Neural cell (in vitro differentiated cells): Measurements from ENCODE around the gene STAT5B. TPM values are rescaled to one million over a fixed set of nuclear protein-coding genes. Genes with fewer than 3 reads are reported as not detected.

Experiments
- H2AFZ ChIP-seq: fragments of 200-600, 300-800 bp; sonication (generic), shearing (Covaris generic); 2 replicates; pipeline ENCODE4 v1.6.0; 2014; ENCODE audit warnings: low read depth, mild to moderate bottlenecking, antibody characterized with exemption, low read length, moderate library complexity
- H3F3A ChIP-seq: fragments of 200-600 bp; shearing (Covaris generic); 2 replicates; pipeline ENCODE4 v1.6.1; 2016; ENCODE audit warnings: mild to moderate bottlenecking, moderate library complexity, mixed read lengths, antibody characterized with exemption, low read length; ENCODE audit not compliant: insufficient read depth, poor library complexity, severe bottlenecking
- H3K27ac ChIP-seq: fragments of 200-600, 300-800 bp; sonication (generic), shearing (Covaris generic); 2 replicates; pipeline ENCODE4 v1.5.1; 2014; ENCODE audit warnings: mild to moderate bottlenecking, low read length, moderate library complexity
- H3K27me3 ChIP-seq: fragments of 300-800, 200-600 bp; sonication (generic), shearing (Covaris generic); 2 replicates; pipeline ENCODE4 v1.6.0; 2014; ENCODE audit warnings: mild to moderate bottlenecking, low read depth, low read length, moderate library complexity; ENCODE audit not compliant: insufficient read depth
- H3K36me3 ChIP-seq: fragments of 300-800, 200-600 bp; sonication (generic), shearing (Covaris generic); 2 replicates; pipeline ENCODE4 v1.5.1; 2014; ENCODE audit warnings: mild to moderate bottlenecking, antibody characterized with exemption, low read length, moderate library complexity; ENCODE audit not compliant: insufficient read depth
- H3K4me2 ChIP-seq: fragments of 300-800, 200-600 bp; sonication (generic), shearing (Covaris generic); 2 replicates; pipeline ENCODE4 v1.6.0; 2014; ENCODE audit warnings: mild to moderate bottlenecking, low read length
- H3K4me3 ChIP-seq: fragments of 300-800, 200-600 bp; sonication (generic), shearing (Covaris generic); 2 replicates; pipeline ENCODE4 v1.5.1; 2014; ENCODE audit warnings: mild to moderate bottlenecking, low read length, moderate library complexity
- H3K79me2 ChIP-seq: fragments of 200-600 bp; shearing (Covaris generic); replicated peaks from 2 replicates; pipeline ENCODE4 v1.6.0; 2014; ENCODE audit warnings: mild to moderate bottlenecking, low read length, moderate library complexity; ENCODE audit not compliant: insufficient read depth
- H3K9ac ChIP-seq: fragments of 300-800, 200-600 bp; sonication (generic), shearing (Covaris generic); 2 replicates; pipeline ENCODE4 v1.6.1; 2016; ENCODE audit warnings: mild to moderate bottlenecking, low read length, mixed read lengths
- H3K9me2 ChIP-seq: fragments of 200-600 bp; shearing (Covaris generic); 2 replicates; pipeline ENCODE4 v1.6.1; 2016; ENCODE audit warnings: mild to moderate bottlenecking, low read length, mixed read lengths; ENCODE audit not compliant: insufficient read depth
- H3K9me3 ChIP-seq: fragments of 200-600, 300-800 bp; sonication (generic), shearing (Covaris generic); 2 replicates; pipeline ENCODE4 v1.6.1; 2016; ENCODE audit warnings: mild to moderate bottlenecking, mixed run types, low read length, moderate library complexity, mixed read lengths
- H4K20me1 ChIP-seq: fragments of 200-600 bp; shearing (Covaris generic); 2 replicates; pipeline ENCODE4 v1.6.1; 2016; ENCODE audit warnings: mild to moderate bottlenecking, mixed run types; ENCODE audit not compliant: insufficient read depth
- EP300 ChIP-seq: fragments of 450-650 bp; conservative IDR thresholded peaks from 2 replicates; pipeline ENCODE4 v1.6.1; 2014; ENCODE audit warnings: antibody characterized with exemption, mild to moderate bottlenecking, moderate library complexity; ENCODE audit not compliant: poor library complexity, severe bottlenecking
- EZH2 ChIP-seq: fragments of 200-600, 300-800 bp; shearing (Covaris generic), sonication (generic); IDR thresholded peaks from 2 replicates; pipeline ENCODE4 v1.6.1; 2014; ENCODE audit warnings: antibody characterized with exemption, low read length, borderline replicate concordance, mild to moderate bottlenecking; ENCODE audit not compliant: insufficient read depth, poor library complexity, severe bottlenecking
- MXI1 ChIP-seq: fragments of 450-650 bp; conservative IDR thresholded peaks from 2 replicates; pipeline ENCODE4 v1.6.1; 2014; ENCODE audit warnings: antibody characterized with exemption, mild to moderate bottlenecking; ENCODE audit not compliant: poor library complexity, severe bottlenecking
- POLR2AphosphoS5 ChIP-seq: IDR thresholded peaks from 2 replicates; pipeline ENCODE4 v1.6.1; 2012
- RAD21 ChIP-seq: fragments of 450-650 bp; conservative IDR thresholded peaks from 2 replicates; pipeline ENCODE4 v1.6.1; 2014; ENCODE audit warnings: antibody characterized with exemption, mild to moderate bottlenecking, moderate library complexity
- SMC3 ChIP-seq: fragments of 450-650 bp; conservative IDR thresholded peaks from 2 replicates; pipeline ENCODE4 v1.6.1; 2014; ENCODE audit warnings: antibody characterized with exemption, mild to moderate bottlenecking, moderate library complexity; ENCODE audit not compliant: poor library complexity
- TAF1 ChIP-seq: IDR thresholded peaks from 2 replicates; pipeline ENCODE4 v1.6.1; 2012; ENCODE audit warnings: low read depth
- polyA plus RNA-seq: library from polyadenylated mRNA; depleted of rRNA; stranded (reverse); fragments of >200 nt; gene quantifications from 2 replicates; pipeline ENCODE4 v1.2.3, GENCODE V29; 2014
- TF ChIP-seq, protein P1 (sequence below): fragments of 450-650 bp; IDR thresholded peaks from 2 replicates; pipeline ENCODE4 v1.5.1; 2014; ENCODE audit warnings: antibody characterized with exemption, mild to moderate bottlenecking, moderate library complexity; ENCODE audit not compliant: poor library complexity, severe bottlenecking
- TF ChIP-seq, protein P2 (sequence below): IDR thresholded peaks from 2 replicates; pipeline ENCODE4 v1.6.1; 2012; ENCODE audit warnings: borderline replicate concordance

Gene STAT5B
- polyA plus RNA-seq, 1 donor from 2014 or later: 47.4 TPM

DNA sequence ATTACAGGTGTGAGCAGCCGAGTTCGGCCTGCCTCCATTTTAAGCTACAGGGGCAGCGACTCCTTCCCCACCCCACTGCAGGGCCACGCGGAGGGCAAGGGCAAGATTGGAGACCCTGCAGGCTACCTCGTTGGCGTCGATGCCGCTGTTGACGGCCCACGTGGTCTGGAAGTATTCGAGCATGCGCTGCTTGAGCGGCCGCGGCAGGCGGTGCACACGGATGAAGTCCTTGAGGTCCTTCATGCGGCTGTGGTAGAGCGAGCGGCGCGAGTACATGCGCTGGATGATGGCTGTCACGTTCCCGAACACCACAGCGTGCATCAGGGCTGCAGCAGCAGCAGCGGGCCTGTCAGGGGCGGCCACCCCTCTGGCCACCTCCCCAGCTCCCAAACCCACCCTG, 106.8 kb downstream of the STAT5B start:
- Histone ChIP-seq H3K4me3 (no peak overlapping the region), H3K27me3 (no peaks in the 10 kb centered on the region), H3K9me2 (no peaks in the 10 kb centered on the region), H3K27ac (no peak overlapping the region), H3K79me2 (no peaks in the 10 kb centered on the region), H4K20me1 (no peaks in the 10 kb centered on the region), H3K4me2 (no peak overlapping the region), H3K9me3 (no peaks in the 10 kb centered on the region), H3F3A (no peaks in the 10 kb centered on the region), H3K9ac (no peak overlapping the region), H2AFZ (no peak overlapping the region), H3K36me3 (no peaks in the 10 kb centered on the region)
- TF ChIP-seq, protein P1, sequence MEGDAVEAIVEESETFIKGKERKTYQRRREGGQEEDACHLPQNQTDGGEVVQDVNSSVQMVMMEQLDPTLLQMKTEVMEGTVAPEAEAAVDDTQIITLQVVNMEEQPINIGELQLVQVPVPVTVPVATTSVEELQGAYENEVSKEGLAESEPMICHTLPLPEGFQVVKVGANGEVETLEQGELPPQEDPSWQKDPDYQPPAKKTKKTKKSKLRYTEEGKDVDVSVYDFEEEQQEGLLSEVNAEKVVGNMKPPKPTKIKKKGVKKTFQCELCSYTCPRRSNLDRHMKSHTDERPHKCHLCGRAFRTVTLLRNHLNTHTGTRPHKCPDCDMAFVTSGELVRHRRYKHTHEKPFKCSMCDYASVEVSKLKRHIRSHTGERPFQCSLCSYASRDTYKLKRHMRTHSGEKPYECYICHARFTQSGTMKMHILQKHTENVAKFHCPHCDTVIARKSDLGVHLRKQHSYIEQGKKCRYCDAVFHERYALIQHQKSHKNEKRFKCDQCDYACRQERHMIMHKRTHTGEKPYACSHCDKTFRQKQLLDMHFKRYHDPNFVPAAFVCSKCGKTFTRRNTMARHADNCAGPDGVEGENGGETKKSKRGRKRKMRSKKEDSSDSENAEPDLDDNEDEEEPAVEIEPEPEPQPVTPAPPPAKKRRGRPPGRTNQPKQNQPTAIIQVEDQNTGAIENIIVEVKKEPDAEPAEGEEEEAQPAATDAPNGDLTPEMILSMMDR: no peak
- TF ChIP-seq TAF1 (no peak), SMC3 (no peak), RAD21 (no peak), EZH2 (no peak), EP300 (no peak), MXI1 (no peak), POLR2AphosphoS5 (no peak)
- TF ChIP-seq, protein P2, sequence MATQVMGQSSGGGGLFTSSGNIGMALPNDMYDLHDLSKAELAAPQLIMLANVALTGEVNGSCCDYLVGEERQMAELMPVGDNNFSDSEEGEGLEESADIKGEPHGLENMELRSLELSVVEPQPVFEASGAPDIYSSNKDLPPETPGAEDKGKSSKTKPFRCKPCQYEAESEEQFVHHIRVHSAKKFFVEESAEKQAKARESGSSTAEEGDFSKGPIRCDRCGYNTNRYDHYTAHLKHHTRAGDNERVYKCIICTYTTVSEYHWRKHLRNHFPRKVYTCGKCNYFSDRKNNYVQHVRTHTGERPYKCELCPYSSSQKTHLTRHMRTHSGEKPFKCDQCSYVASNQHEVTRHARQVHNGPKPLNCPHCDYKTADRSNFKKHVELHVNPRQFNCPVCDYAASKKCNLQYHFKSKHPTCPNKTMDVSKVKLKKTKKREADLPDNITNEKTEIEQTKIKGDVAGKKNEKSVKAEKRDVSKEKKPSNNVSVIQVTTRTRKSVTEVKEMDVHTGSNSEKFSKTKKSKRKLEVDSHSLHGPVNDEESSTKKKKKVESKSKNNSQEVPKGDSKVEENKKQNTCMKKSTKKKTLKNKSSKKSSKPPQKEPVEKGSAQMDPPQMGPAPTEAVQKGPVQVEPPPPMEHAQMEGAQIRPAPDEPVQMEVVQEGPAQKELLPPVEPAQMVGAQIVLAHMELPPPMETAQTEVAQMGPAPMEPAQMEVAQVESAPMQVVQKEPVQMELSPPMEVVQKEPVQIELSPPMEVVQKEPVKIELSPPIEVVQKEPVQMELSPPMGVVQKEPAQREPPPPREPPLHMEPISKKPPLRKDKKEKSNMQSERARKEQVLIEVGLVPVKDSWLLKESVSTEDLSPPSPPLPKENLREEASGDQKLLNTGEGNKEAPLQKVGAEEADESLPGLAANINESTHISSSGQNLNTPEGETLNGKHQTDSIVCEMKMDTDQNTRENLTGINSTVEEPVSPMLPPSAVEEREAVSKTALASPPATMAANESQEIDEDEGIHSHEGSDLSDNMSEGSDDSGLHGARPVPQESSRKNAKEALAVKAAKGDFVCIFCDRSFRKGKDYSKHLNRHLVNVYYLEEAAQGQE: no peak

DNA sequence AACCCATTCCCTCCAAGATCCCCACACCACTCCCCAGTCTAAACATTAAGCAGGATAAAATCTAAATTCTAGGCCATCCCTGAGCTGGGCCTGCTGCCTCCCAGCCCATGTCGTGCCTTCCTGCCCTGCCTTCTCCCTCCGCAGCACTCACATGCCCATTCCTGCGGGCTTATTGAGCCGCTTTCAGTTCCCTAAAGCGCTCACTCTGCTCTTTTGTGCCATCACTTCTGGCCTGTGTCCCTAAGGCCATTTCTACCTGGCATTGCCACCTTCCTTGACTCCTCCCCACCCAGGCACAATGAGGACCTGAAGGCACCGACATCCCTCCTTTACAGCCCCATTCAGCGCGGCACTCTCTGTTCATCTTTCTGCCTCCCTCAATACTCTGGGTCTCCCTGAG, 108.4 kb downstream of the STAT5B start:
- H2AFZ ChIP-seq: no peak overlapping the region
- H3F3A ChIP-seq: no peaks in the 10 kb centered on the region

More for the DNA sequence above, 108.4 kb downstream of the STAT5B start:
- Histone ChIP-seq H4K20me1 (no peaks in the 10 kb centered on the region), H3K9ac (no peak overlapping the region), H3K27me3 (no peaks in the 10 kb centered on the region), H3K4me3 (no peak overlapping the region), H3K4me2 (no peak overlapping the region), H3K36me3 (no peaks in the 10 kb centered on the region), H3K27ac (no peak overlapping the region), H3K9me2 (no peaks in the 10 kb centered on the region), H3K9me3 (no peaks in the 10 kb centered on the region), H3K79me2 (no peaks in the 10 kb centered on the region)
- TF ChIP-seq, protein P1: no peak
- TF ChIP-seq MXI1: no peak
- no peak for TF ChIP-seq RAD21
- TF ChIP-seq, protein P2: no peak
- TF ChIP-seq POLR2AphosphoS5: no peak
- TF ChIP-seq EP300: no peak
